Measurements from ENCODE around the gene IFT74.

GRCh38 chr9:27078685-27079084 lies 122.5 kb downstream of the IFT74 start:
- TF ChIP-seq POLR2A (IDR thresholded peaks at IDR 0.05; ENCODE audit: low read depth, low read length) (no peak), TAF1 (IDR thresholded peaks at IDR 0.05; ENCODE audit: borderline replicate concordance, low read depth, low read length) (no peak)

All from GM12892 (cell line).